ENCODE results near the gene CDHR1. TPM values are rescaled to one million over a fixed set of nuclear protein-coding genes. Genes with fewer than 3 reads are reported as not detected.

CDHR1 gene
- total RNA-seq, 1 experiment from 2014 or later, result 6.6 TPM

DNA sequence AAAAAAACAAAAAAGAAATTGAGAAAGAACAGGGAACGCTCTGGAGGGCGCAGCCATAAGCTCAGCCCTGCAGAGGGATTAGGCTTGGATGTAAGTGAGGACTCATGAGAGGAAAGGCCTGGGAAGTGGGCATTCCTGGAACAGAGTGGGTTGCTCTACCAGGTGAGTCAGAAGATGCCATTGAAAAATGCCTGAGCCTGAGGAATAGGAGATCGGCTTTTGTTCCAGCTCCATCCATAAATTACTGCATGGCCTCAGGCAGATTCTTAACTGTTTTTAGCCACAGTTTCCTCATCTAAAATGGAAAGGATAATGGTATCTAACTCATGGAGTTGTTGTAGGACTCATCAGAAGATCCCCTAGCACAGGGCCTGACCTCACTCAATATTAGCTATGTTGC, 49.4 kb downstream of the CDHR1 start:
- Histone ChIP-seq H3K4ac (ENCODE audit: low read depth, low read length) (no peak overlapping the region), H2BK12ac (ENCODE audit: insufficient read length, low read depth, low read length) (no peak overlapping the region), H3K79me1 (ENCODE audit: insufficient read depth, low read depth, low read length, poor library complexity, severe bottlenecking) (no peaks in the 10 kb centered on the region), H3K14ac (ENCODE audit: insufficient read depth, low read length) (no peak overlapping the region), H2BK120ac (ENCODE audit: low read depth, low read length, poor library complexity, severe bottlenecking) (no peak overlapping the region), H3K27me3 (ENCODE audit: insufficient read depth, low read length) (no peaks in the 10 kb centered on the region), H3K23me2 (ENCODE audit: insufficient read length, low read depth, low read length, poor library complexity, severe bottlenecking) (no peaks in the 10 kb centered on the region), H3K23ac (ENCODE audit: insufficient read length, low read depth, low read length) (no peak overlapping the region), H3K18ac (ENCODE audit: insufficient read length, low read depth, low read length) (no peak overlapping the region), H3K79me2 (ENCODE audit: insufficient read depth, low read length) (no peaks in the 10 kb centered on the region), H3K27ac (ENCODE audit: insufficient read length, low read depth, low read length) (no peak overlapping the region), H3K56ac (ENCODE audit: insufficient read length, low read depth, low read length) (no peak overlapping the region), H3K4me2 (ENCODE audit: insufficient read depth, insufficient read length, low read length) (no peak overlapping the region), H2BK20ac (ENCODE audit: low read depth, low read length, poor library complexity, severe bottlenecking) (no peak overlapping the region), H3T11ph (ENCODE audit: low read length) (no peak overlapping the region), H4K8ac (replicated peaks; ENCODE audit: insufficient read length, low read depth, low read length) (no peak overlapping the region), H4K91ac (ENCODE audit: insufficient read length, low read depth, low read length) (no peak overlapping the region), H2AFZ (ENCODE audit: low read length) (no peak overlapping the region), H2BK15ac (ENCODE audit: low read depth, low read length) (no peak overlapping the region), H2BK5ac (ENCODE audit: insufficient read length, low read length) (no peak overlapping the region), H4K20me1 (ENCODE audit: control insufficient read depth, insufficient read depth, insufficient read length) (no peaks in the 10 kb centered on the region), H3K9me3 (ENCODE audit: control insufficient read depth, low read depth, low read length) (no peaks in the 10 kb centered on the region), H4K5ac (ENCODE audit: insufficient read length, low read depth, low read length) (no peak overlapping the region), H2AK5ac (ENCODE audit: insufficient read length, low read length) (no peak overlapping the region), H3K9ac (ENCODE audit: extremely low read depth, insufficient read length, low read length) (no peak overlapping the region), H3K4me1 (ENCODE audit: insufficient read depth, low read length) (no peaks in the 10 kb centered on the region)
- no peaks in the 10 kb centered on the region; a peak in 1 of 5 replicates for H3K9me3 Mint-ChIP-seq
- no peak for DNase-seq
- peaks cover 18% of the 10 kb centered on the region for H3K27me3 Mint-ChIP-seq (ENCODE audit: low read depth)
- peaks cover 0 to 4% of the 10 kb centered on the region in 2 experiments; a peak in 3 of 4 replicates for H3K4me1 Mint-ChIP-seq
- H3K4me3 Mint-ChIP-seq, result no peak overlapping the region
- TF ChIP-seq, protein P1, sequence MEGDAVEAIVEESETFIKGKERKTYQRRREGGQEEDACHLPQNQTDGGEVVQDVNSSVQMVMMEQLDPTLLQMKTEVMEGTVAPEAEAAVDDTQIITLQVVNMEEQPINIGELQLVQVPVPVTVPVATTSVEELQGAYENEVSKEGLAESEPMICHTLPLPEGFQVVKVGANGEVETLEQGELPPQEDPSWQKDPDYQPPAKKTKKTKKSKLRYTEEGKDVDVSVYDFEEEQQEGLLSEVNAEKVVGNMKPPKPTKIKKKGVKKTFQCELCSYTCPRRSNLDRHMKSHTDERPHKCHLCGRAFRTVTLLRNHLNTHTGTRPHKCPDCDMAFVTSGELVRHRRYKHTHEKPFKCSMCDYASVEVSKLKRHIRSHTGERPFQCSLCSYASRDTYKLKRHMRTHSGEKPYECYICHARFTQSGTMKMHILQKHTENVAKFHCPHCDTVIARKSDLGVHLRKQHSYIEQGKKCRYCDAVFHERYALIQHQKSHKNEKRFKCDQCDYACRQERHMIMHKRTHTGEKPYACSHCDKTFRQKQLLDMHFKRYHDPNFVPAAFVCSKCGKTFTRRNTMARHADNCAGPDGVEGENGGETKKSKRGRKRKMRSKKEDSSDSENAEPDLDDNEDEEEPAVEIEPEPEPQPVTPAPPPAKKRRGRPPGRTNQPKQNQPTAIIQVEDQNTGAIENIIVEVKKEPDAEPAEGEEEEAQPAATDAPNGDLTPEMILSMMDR (conservative IDR thresholded peaks at IDR 0.05), result no peak
- no peak overlapping the region for H3K27ac Mint-ChIP-seq
- H3K36me3 Mint-ChIP-seq (ENCODE audit: insufficient read depth in 1 of 3, low read depth in 3 of 3), result no peaks in the 10 kb centered on the region; a peak in 1 of 7 replicates
- WGBS (ENCODE audit: extremely low coverage, insufficient read length, low lambda C conversion rate), result no CpG with 5 or more reads among the region's 3 CpGs

All from H9 (cell line).